GM18511 (cell line): ENCODE measurements around the gene ABI1.

Source experiments
- ATAC-seq: cut with Tn5 transposase; IDR thresholded peaks from one replicate; pipeline ENCODE4 v1.9.1; 2021; ENCODE audit warnings: mild to moderate bottlenecking, moderate library complexity; ENCODE audit not compliant: unreplicated experiment

Gene ABI1

GRCh38 chr10:26776258-26776657 lies 84.5 kb downstream of the ABI1 start:
- no peak for ATAC-seq

GRCh38 chr10:26773633-26774032 lies 87.1 kb downstream of the ABI1 start:
- no peak for ATAC-seq

- no peak for ATAC-seq
Observed at GRCh38 chr10:26770069-26770468, 90.7 kb downstream of the ABI1 start.

DNA sequence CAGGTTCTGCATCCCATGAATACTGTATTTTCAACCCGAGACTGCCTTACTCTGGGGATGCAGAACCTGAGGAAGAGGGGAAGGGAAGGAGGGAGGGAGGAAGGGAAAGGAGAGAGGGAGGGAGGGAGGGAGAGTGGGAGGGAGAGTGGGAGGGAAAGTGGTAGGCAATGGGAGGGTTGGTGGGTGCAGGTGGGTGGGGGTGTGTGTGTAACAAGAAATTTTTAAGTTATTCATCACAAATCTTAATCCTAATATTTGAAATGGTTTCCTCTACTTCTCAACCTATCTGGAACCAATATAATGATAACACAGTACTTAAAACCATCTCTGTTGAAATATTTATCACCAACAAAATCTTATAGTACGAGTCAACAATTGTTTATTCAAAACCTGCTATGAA lies 95.2 kb downstream of the ABI1 start:
- no peak for ATAC-seq

DNA sequence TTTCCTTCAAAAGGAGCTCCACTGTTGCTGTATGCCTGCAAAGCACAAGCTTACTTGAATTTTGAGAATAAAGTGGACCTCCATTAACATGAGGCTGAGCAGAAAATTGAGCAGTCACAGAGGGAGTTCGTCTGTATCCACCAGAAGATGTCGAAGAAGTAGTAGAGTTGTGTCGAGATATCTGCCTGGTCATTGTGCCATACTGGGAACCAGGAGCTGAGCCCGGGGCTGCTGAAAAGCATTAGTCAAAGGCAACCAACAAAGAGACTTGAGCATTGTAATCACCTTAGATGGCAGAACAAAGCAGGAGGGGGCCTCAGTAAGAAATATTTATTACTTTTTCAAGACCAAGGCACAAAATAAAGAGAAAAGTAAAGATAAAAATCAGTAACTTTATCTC lies 101.8 kb downstream of the ABI1 start:
- no peak for ATAC-seq

DNA sequence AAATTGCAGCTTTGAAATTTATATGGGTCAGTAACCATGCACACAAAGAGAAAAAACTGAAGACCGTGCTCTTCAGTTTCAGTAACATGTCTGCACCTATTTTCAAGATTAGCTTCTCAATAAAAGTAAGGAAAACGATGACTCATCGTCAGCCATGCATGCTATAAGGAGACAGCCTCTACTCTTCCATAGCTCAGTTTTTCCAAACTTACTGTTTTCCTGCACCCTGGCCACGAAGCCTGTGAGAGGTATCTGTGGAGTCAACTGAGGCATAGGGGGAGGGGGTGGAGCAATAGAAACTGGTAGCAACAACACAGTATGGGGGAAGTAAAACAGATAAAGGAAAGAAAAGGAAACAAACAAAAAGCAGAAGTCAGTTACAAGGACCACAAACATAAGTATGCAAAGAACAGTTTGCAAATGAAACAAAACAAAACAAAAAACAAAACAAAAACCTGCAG lies 105.3 kb downstream of the ABI1 start:
- peak; percentile 92 for ATAC-seq

- ATAC-seq = no peak
Observed at GRCh38 chr10:26746061-26746460, 114.7 kb downstream of the ABI1 start.

- ATAC-seq = no peak
Observed at GRCh38 chr10:26743841-26744240, 116.9 kb downstream of the ABI1 start.

DNA sequence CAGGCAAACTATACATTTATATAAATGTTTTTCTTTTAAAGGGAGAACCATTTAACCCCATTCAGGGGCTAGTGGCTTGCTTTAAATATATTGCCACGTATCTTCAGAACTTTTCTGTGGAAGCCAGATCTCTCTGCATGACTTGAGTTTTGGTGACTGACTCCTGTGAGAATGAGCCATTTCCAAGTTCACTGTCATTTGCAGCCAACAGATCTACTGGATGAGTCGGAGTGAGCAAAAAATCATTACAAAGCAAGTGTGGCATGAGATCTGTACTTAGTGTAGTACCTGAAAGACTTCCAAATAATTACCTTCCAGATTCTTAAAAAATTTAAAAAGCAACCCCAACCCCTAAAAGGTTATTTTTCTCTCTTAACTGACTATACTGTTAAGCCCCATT lies 117.7 kb downstream of the ABI1 start:
- ATAC-seq = no peak

DNA sequence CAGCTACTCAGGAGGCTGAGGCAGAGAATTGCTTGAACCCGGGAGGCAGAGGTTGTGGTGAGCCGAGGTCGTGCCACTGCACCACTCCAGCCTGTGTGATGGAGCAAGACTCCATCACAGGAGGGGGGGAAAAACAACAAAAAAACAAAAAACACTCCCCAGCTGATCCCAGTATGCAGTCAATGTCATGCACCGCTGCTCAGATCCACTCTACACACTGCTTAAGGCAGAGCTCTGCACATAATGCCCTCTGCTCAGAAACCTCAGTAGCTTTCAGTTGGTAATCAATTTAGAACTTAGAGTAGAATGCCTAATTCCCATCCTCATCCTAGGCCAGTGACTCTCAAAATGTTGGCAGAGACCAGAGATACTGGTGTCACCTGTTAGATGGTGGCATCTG lies 119.4 kb downstream of the ABI1 start:
- no peak for ATAC-seq

DNA sequence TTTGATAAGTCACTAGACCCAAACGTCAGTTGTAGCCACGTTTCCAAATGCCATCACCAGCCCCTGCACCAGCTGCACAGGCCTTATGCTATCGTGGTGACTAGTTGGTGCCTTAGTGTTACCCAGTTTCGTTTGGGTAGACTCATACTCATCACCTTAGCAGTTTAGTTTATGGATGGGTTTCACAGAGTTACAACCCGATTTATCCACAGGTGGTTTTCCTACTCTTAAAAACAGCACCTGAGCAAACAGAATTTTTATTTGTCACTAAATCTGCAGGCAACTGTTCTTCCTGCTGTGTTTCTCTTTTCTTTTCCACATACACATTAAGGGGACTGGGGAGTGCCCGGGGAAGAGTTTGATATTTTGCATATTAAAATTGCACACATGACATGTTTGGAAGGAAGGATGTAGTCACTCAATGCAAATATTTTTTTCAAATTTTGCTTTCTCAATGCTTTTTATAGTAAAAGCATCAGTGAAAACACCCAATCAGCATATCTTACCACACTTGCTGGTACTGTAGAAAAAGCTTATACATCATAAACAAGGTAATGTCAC lies 121.6 kb downstream of the ABI1 start:
- ATAC-seq = peak; percentile 42

- ATAC-seq = no peak
Observed at GRCh38 chr10:26738301-26738911, 122.4 kb downstream of the ABI1 start.

GRCh38 chr10:26737730-26738129 lies 123.0 kb downstream of the ABI1 start:
- ATAC-seq = peak; percentile 83

DNA sequence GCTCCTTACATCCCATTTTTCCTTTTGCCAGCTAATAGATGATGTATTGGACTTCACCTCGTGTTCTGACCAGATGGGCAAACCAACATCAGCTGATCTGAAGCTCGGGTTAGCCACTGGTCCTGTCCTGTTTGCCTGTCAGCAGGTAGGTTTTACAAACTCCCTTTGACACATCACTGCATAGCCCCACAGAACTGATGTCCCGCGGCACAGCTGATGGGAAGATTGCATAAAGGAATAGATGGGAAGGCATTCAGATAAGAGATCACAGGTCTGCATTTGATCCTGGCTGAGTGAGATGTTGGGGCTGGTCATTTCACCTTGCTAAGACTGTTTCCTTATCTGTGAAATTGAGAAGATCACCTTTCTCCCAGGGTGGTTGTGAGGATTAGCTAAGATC lies 125.3 kb downstream of the ABI1 start:
- ATAC-seq = no peak

- ATAC-seq = no peak
Observed at GRCh38 chr10:26733750-26734568, 126.8 kb downstream of the ABI1 start.

DNA sequence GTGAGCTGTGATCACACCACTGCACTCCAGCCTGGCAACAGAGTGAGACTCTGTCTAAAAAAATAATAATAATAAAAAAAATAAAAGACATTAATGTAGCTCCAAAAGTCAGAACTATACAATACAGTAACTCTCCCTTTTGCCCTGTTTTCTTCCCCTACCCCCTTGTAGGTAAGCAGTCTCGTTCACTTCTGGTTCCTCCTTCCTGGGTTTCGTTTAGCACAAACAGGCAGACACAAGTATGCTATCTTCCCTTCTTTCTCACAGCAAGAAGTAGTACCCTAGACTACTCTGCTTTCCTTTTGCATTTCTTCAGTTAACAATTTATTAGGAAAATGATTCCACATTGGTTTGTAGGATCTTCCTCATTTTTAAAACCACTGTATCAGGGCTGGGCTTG lies 130.2 kb downstream of the ABI1 start:
- ATAC-seq = no peak

DNA sequence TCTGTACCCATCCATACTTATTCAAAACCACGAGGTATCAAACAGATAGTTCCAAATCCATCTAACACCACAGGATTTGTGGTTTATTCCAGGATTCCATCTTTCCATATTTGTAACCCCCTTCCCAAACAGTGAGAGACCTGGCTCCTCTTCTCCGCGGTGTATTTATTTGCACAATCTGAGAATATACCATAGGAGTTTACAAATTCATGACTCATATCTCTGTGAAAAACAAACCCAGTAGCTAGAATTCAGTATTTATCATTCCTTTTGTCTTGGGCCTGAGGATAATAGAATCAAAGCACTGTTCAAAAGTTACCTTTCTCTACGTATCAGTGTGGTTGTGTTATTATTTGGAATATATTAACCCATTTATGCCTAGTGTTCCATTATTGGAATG lies 131.4 kb downstream of the ABI1 start:
- no peak for ATAC-seq

DNA sequence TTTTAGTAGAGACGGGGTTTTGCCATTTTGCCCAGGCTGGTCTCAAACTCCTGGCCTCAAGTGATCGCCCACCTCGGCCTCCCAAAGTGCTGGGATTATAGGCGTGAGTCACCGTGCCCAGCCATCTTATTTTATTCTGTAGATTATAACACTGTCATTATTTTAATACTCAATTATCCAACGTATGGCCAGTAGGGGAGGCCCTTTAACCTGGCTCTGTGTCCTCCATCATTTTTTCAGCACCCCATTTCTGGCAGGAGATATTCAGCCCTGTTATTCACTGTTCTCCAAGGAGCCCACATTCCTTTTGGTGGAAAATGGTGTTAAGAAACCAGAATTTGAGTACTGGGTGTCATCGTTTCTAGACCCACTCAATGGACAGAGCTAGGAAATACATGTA lies 131.8 kb downstream of the ABI1 start:
- ATAC-seq = no peak

DNA sequence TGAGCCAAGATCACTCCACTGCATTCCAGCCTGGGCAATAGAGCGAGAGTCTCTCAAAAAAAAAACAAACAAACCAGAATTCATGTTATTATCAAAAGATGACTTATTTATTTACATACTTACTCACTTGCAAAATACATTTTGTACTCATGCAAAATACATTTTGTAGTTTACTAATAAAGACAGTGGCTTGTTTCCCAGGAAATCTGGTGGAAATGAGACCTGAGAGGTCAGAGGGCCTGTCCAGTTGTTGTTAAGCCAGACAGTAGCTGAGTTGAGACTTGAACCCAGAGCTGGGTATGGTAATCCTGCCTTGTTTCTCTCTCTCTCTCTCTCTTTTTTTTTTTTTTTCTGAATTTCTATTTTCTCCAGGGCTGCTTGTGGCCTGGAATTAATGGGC lies 133.8 kb downstream of the ABI1 start:
- no peak for ATAC-seq

DNA sequence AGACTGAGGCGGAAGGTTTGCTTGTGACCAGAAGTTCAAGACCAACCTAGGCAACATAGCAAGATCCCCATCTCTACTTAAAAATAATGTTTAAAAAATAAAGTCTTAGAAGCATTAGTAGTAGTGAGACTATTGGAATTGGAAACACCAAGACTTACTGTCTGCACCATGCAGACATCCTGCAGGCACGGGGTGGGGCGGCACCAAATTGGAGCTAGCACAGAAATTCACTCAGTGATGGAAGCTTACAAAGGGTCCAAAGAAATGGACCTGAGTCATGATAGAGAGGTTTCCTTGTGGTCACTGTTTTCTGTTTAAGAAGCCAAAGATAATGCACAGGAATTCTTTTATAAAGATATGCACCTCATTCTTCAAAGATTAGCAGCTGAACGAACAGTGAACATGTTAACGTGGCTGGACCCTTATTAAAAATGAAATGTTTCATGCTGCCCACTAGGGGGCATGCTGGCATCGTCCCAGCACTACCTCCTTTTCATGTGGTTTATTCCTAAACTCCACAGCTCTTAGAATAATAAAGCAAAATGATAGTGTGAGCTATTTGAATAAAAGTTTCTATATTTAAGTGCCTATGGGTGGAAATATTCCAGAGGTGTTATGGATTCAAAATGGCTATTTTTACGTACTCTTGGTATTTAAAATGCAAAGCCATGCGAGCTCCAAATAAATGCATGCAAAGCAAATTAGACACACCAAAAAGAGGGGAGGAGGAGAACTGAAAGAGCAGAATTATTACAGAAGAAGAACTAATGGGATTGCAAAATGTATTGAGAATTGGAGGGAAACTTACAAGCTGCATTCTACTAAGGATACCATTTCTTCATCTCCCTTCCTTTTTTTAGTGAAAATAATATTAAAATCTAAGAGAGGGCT lies 134.7 kb downstream of the ABI1 start:
- no peak for ATAC-seq

DNA sequence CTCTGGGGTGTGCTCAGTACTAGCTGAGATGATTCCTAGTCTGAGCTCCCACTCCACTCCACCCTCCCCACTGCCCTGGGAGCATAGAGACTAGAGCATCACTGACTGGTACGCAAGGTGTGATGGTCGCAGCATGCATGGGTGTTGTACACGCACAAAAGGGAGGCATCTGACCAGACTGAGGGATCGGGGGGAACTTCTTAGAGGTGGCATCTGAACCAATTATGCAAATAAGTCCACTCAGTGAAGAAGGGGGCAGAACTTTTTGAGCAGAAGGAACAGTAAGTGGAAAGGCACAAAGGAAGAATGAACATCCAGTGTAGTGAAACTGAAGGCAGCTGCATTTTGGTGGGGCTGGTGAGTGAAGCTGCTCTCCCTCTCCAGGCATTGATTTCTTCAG lies 137.7 kb downstream of the ABI1 start:
- ATAC-seq = no peak
